ENCODE results near the gene KCTD12.
"Not testable (repeated sequence)": the region's sequence is repeated elsewhere in the genome, so short reads cannot be mapped to it uniquely, and the experiment has no call there.

KCTD12 gene

GRCh38 chr13:76886292-76887075 is at the start of gene KCTD12:
KCTD12 (minus strand) TSS chr13:76886405; CDS start chr13:76886148, 257 bp downstream.
- peak; percentile 63 for DNase-seq (ENCODE audit: low read depth, low spot score)

- DNase-seq (ENCODE audit: low read depth, low spot score), result no peak
Measured at GRCh38 chr13:76934671-76935070, 48.5 kb upstream of the KCTD12 start.

GRCh38 chr13:76932076-76932475 is 45.9 kb upstream of the KCTD12 start:
- no peak for DNase-seq (ENCODE audit: low read depth, low spot score)

- DNase-seq (ENCODE audit: low read depth, low spot score), result no peak
Measured at GRCh38 chr13:76929851-76930374, 43.7 kb upstream of the KCTD12 start.

GRCh38 chr13:76929320-76929719 is 43.1 kb upstream of the KCTD12 start:
- DNase-seq (ENCODE audit: low read depth, low spot score), result no peak

GRCh38 chr13:76928456-76928855 is 42.3 kb upstream of the KCTD12 start:
- DNase-seq (ENCODE audit: low read depth, low spot score), result no peak

GRCh38 chr13:76927955-76928354 is 41.8 kb upstream of the KCTD12 start:
- DNase-seq (ENCODE audit: low read depth, low spot score), result no peak

- no peak for DNase-seq (ENCODE audit: low read depth, low spot score)
Measured at GRCh38 chr13:76925115-76925514, 38.9 kb upstream of the KCTD12 start.

- no peak for DNase-seq (ENCODE audit: low read depth, low spot score)
Measured at GRCh38 chr13:76921516-76921915, 35.3 kb upstream of the KCTD12 start.

- DNase-seq (ENCODE audit: low read depth, low spot score), result not testable (repeated sequence)
Measured at GRCh38 chr13:76917755-76918481, 31.7 kb upstream of the KCTD12 start.

- no peak for DNase-seq (ENCODE audit: low read depth, low spot score)
Measured at GRCh38 chr13:76917095-76917494, 30.9 kb upstream of the KCTD12 start.

GRCh38 chr13:76913898-76914297 is 27.7 kb upstream of the KCTD12 start:
- no peak for DNase-seq (ENCODE audit: low read depth, low spot score)

GRCh38 chr13:76912476-76912875 is 26.3 kb upstream of the KCTD12 start:
- DNase-seq (ENCODE audit: low read depth, low spot score), result no peak

GRCh38 chr13:76904507-76904906 is 18.3 kb upstream of the KCTD12 start:
- DNase-seq (ENCODE audit: low read depth, low spot score), result no peak

- DNase-seq (ENCODE audit: low read depth, low spot score), result peak; percentile 35
Measured at GRCh38 chr13:76903544-76904162, 17.4 kb upstream of the KCTD12 start.

GRCh38 chr13:76899066-76899465 is 12.9 kb upstream of the KCTD12 start:
- not testable (repeated sequence) for DNase-seq (ENCODE audit: low read depth, low spot score)

GRCh38 chr13:76897171-76897570 is 11.0 kb upstream of the KCTD12 start:
- not testable (repeated sequence) for DNase-seq (ENCODE audit: low read depth, low spot score)

GRCh38 chr13:76894401-76895110 is 8.4 kb upstream of the KCTD12 start:
- no peak for DNase-seq (ENCODE audit: low read depth, low spot score)

GRCh38 chr13:76892488-76892887 is 6.3 kb upstream of the KCTD12 start:
- no peak for DNase-seq (ENCODE audit: low read depth, low spot score)

- DNase-seq (ENCODE audit: low read depth, low spot score), result no peak
Measured at GRCh38 chr13:76890021-76890420, 3.8 kb upstream of the KCTD12 start.

- no peak for DNase-seq (ENCODE audit: low read depth, low spot score)
Measured at GRCh38 chr13:76889254-76889653, 3.0 kb upstream of the KCTD12 start.

- no peak for DNase-seq (ENCODE audit: low read depth, low spot score)
Measured at GRCh38 chr13:76888421-76888820, 2.2 kb upstream of the KCTD12 start.
